Activated naive CD8-positive, alpha-beta T cell treated with anti-CD3 and anti-CD28 coated beads, Interleukin-2, amount 10 ng/mL, durations not matched to agents 7 days and 5 days (primary cell): ENCODE results near the gene TRIM67. TPM values are rescaled to one million over a fixed set of nuclear protein-coding genes. Genes with fewer than 3 reads are reported as not detected.

ENCODE experiments used
- ATAC-seq: fragments of 150-1000 bp; cut with Tn5 transposase; one replicate; pipeline ENCODE4 v1.10.0; 2021; ENCODE audit warnings: low read depth, moderate library complexity
- POLR2A ChIA-PET: fragments of 350-600 bp; sonication (Branson Sonifier 250); formaldehyde crosslinking; loops from one replicate; lab custom pipeline; 2021; ENCODE audit warnings: antibody characterized with exemption; lab: Charles Lee
- DNase-seq: peaks from one replicate; pipeline ENCODE4 v3.0.0; 2021
- H3K27ac Mint-ChIP-seq: one replicate; pipeline ENCODE4 v1.8.0; 2022; ENCODE audit warnings: mild to moderate bottlenecking, mixed read lengths
- H3K27me3 Mint-ChIP-seq: one replicate; pipeline ENCODE4 v1.8.0; 2022; ENCODE audit warnings: mild to moderate bottlenecking, moderate library complexity, mixed read lengths
- H3K36me3 Mint-ChIP-seq: one replicate; pipeline ENCODE4 v1.8.0; 2021; ENCODE audit warnings: mild to moderate bottlenecking, mixed read lengths
- H3K4me1 Mint-ChIP-seq: one replicate; pipeline ENCODE4 v1.8.0; 2021; ENCODE audit warnings: mixed read lengths
- H3K4me3 Mint-ChIP-seq: one replicate; pipeline ENCODE4 v1.8.0; 2022; ENCODE audit warnings: mild to moderate bottlenecking, moderate library complexity, mixed read lengths
- H3K9me3 Mint-ChIP-seq: one replicate; pipeline ENCODE4 v1.8.0; 2021; ENCODE audit warnings: mixed read lengths
- total RNA-seq, 2 experiments: library from RNA; stranded (reverse); gene quantifications; one replicate each; pipeline ENCODE4 v1.2.3, GENCODE V29; 2021

TRIM67 gene
- total RNA-seq, 2 experiments from 2014 or later: not detected

GRCh38 chr1:231231511-231231910 lies 69.7 kb downstream of the TRIM67 start:
- H3K27me3 Mint-ChIP-seq: no peaks in the 10 kb centered on the region
- POLR2A ChIA-PET: no interaction called here
- H3K36me3 Mint-ChIP-seq: peaks cover 33% of the 10 kb centered on the region
- DNase-seq: no peak
- H3K4me1 Mint-ChIP-seq: peaks cover 9% of the 10 kb centered on the region
- H3K9me3 Mint-ChIP-seq: no peaks in the 10 kb centered on the region
- ATAC-seq: no peak
- no peak overlapping the region for H3K4me3 Mint-ChIP-seq
- no peak overlapping the region for H3K27ac Mint-ChIP-seq

- Mint-ChIP-seq H3K9me3 (no peaks in the 10 kb centered on the region), H3K27me3 (no peaks in the 10 kb centered on the region), H3K36me3 (peaks cover 33% of the 10 kb centered on the region), H3K27ac (no peak overlapping the region), H3K4me1 (peaks cover 17% of the 10 kb centered on the region), H3K4me3 (no peak overlapping the region)
- POLR2A ChIA-PET: interaction anchor here (1.9 kb wide), 1 partner anchor 41 kb away, joined by 3 read pairs; no protein-coding TSS in a partner anchor
- no peak for DNase-seq
- no peak for ATAC-seq
Observed at GRCh38 chr1:231232870-231233734, 71.2 kb downstream of the TRIM67 start.

GRCh38 chr1:231233735-231234417 lies 72.0 kb downstream of the TRIM67 start:
- ATAC-seq: no peak
- no peaks in the 10 kb centered on the region for H3K27me3 Mint-ChIP-seq
- H3K27ac Mint-ChIP-seq: no peak overlapping the region
- H3K36me3 Mint-ChIP-seq: peaks cover 37% of the 10 kb centered on the region
- DNase-seq: no peak
- POLR2A ChIA-PET: interaction anchor here (1.9 kb wide), 1 partner anchor 40 kb away, joined by 3 read pairs; no protein-coding TSS in a partner anchor
- H3K4me3 Mint-ChIP-seq: no peak overlapping the region
- H3K9me3 Mint-ChIP-seq: no peaks in the 10 kb centered on the region
- H3K4me1 Mint-ChIP-seq: peaks cover 21% of the 10 kb centered on the region

GRCh38 chr1:231234506-231234905 lies 72.6 kb downstream of the TRIM67 start:
- no peaks in the 10 kb centered on the region for H3K27me3 Mint-ChIP-seq
- H3K4me1 Mint-ChIP-seq: peaks cover 26% of the 10 kb centered on the region
- peak overlapping the region; percentile 10 for H3K27ac Mint-ChIP-seq

GRCh38 chr1:231235526-231236207 lies 73.8 kb downstream of the TRIM67 start:
- peaks cover 38% of the 10 kb centered on the region for H3K36me3 Mint-ChIP-seq
- DNase-seq (no peak), ATAC-seq (no peak)
- no peak overlapping the region for H3K27ac Mint-ChIP-seq
- H3K4me3 Mint-ChIP-seq: no peak overlapping the region
- H3K27me3 Mint-ChIP-seq: no peaks in the 10 kb centered on the region
- POLR2A ChIA-PET: no interaction called here
- peaks cover 35% of the 10 kb centered on the region for H3K4me1 Mint-ChIP-seq
- no peaks in the 10 kb centered on the region for H3K9me3 Mint-ChIP-seq

More at GRCh38 chr1:231234506-231234905, 72.6 kb downstream of the TRIM67 start:
- no peak for ATAC-seq
- POLR2A ChIA-PET: interaction anchor here (1.9 kb wide), 1 partner anchor 40 kb away, joined by 3 read pairs; no protein-coding TSS in a partner anchor
- DNase-seq: no peak
- H3K4me3 Mint-ChIP-seq: no peak overlapping the region
- H3K36me3 Mint-ChIP-seq: peaks cover 36% of the 10 kb centered on the region
- H3K9me3 Mint-ChIP-seq: no peaks in the 10 kb centered on the region

- Mint-ChIP-seq H3K9me3 (no peaks in the 10 kb centered on the region), H3K36me3 (peaks cover 34% of the 10 kb centered on the region), H3K27ac (no peak overlapping the region), H3K27me3 (no peaks in the 10 kb centered on the region), H3K4me3 (no peak overlapping the region), H3K4me1 (peaks cover 35% of the 10 kb centered on the region)
- POLR2A ChIA-PET: no interaction called here
- ATAC-seq: no peak
- DNase-seq: no peak
Observed at GRCh38 chr1:231236208-231236591, 74.3 kb downstream of the TRIM67 start.

- no peaks in the 10 kb centered on the region for H3K9me3 Mint-ChIP-seq
- peaks cover 35% of the 10 kb centered on the region for H3K4me1 Mint-ChIP-seq
- POLR2A ChIA-PET: no interaction called here
- ATAC-seq (no peak), DNase-seq (no peak)
- H3K36me3 Mint-ChIP-seq: peaks cover 31% of the 10 kb centered on the region
- no peak overlapping the region for H3K27ac Mint-ChIP-seq
- no peaks in the 10 kb centered on the region for H3K27me3 Mint-ChIP-seq
- H3K4me3 Mint-ChIP-seq: no peak overlapping the region
Observed at GRCh38 chr1:231236938-231237337, 75.1 kb downstream of the TRIM67 start.

- Mint-ChIP-seq H3K27me3 (no peaks in the 10 kb centered on the region), H3K9me3 (no peaks in the 10 kb centered on the region), H3K27ac (no peak overlapping the region), H3K4me3 (no peak overlapping the region), H3K4me1 (peaks cover 46% of the 10 kb centered on the region), H3K36me3 (peaks cover 32% of the 10 kb centered on the region)
- DNase-seq: no peak
- no peak for ATAC-seq
- POLR2A ChIA-PET: no interaction called here
Observed at GRCh38 chr1:231238298-231238697, 76.4 kb downstream of the TRIM67 start.

GRCh38 chr1:231240531-231240882 lies 78.6 kb downstream of the TRIM67 start:
- H3K4me3 Mint-ChIP-seq: peak overlapping the region; percentile 98
- no peak for DNase-seq
- peaks cover 54% of the 10 kb centered on the region for H3K4me1 Mint-ChIP-seq
- H3K9me3 Mint-ChIP-seq: no peaks in the 10 kb centered on the region
- H3K27me3 Mint-ChIP-seq: no peaks in the 10 kb centered on the region
- POLR2A ChIA-PET: interaction anchor here (2.2 kb wide), 1 partner anchor 181 kb away, joined by 9 read pairs; the partner anchor contains the start of gene EGLN1
- peak overlapping the region; percentile 92 for H3K27ac Mint-ChIP-seq
- H3K36me3 Mint-ChIP-seq: peaks cover 42% of the 10 kb centered on the region
- no peak for ATAC-seq

GRCh38 chr1:231240883-231241735 lies 79.3 kb downstream of the TRIM67 start, which contains the start of gene GNPAT:
TSS of gene GNPAT (plus strand) at chr1:231241212. CDS start at chr1:231241379, 167 bp downstream.
- no peaks in the 10 kb centered on the region for H3K27me3 Mint-ChIP-seq
- ATAC-seq (peak; percentile 99), DNase-seq (peak; percentile 97)
- H3K4me3 Mint-ChIP-seq: peak within 1 kb of the TSS; percentile 98
- peaks cover 39% of the 10 kb centered on the region for H3K36me3 Mint-ChIP-seq
- POLR2A ChIA-PET: interaction anchor here (0.6 to 2.2 kb wide), 5 partner anchors 14 to 287 kb away, joined by 4 to 9 read pairs (median 5); partner anchors contain the start of genes EGLN1, SPRTN and TSNAX
- peak within 1 kb of the TSS; percentile 92 for H3K27ac Mint-ChIP-seq
- peaks cover 54% of the 10 kb centered on the region for H3K4me1 Mint-ChIP-seq
- H3K9me3 Mint-ChIP-seq: no peaks in the 10 kb centered on the region

- H3K4me1 Mint-ChIP-seq: peaks cover 52% of the 10 kb centered on the region
- DNase-seq (peak; percentile 33), ATAC-seq (no peak)
- POLR2A ChIA-PET: interaction anchor here (0.6 to 2.2 kb wide), 5 partner anchors 13 to 286 kb away, joined by 4 to 9 read pairs (median 5); partner anchors contain the start of genes EGLN1, SPRTN and TSNAX
- H3K27me3 Mint-ChIP-seq: no peaks in the 10 kb centered on the region
- peaks cover 35% of the 10 kb centered on the region for H3K36me3 Mint-ChIP-seq
- peak overlapping the region; percentile 98 for H3K4me3 Mint-ChIP-seq
- H3K27ac Mint-ChIP-seq: peak overlapping the region; percentile 92
- no peaks in the 10 kb centered on the region for H3K9me3 Mint-ChIP-seq
Observed at GRCh38 chr1:231241750-231242149, 79.9 kb downstream of the TRIM67 start.

GRCh38 chr1:231242516-231243198 lies 80.8 kb downstream of the TRIM67 start:
- DNase-seq (no peak), ATAC-seq (no peak)
- H3K9me3 Mint-ChIP-seq: no peaks in the 10 kb centered on the region
- peaks cover 47% of the 10 kb centered on the region for H3K4me1 Mint-ChIP-seq
- H3K27me3 Mint-ChIP-seq: no peaks in the 10 kb centered on the region
- peaks cover 32% of the 10 kb centered on the region for H3K36me3 Mint-ChIP-seq
- H3K4me3 Mint-ChIP-seq: peak overlapping the region; percentile 98
- H3K27ac Mint-ChIP-seq: peak overlapping the region; percentile 24
- POLR2A ChIA-PET: interaction anchor here (1.1 to 2.2 kb wide), 2 partner anchors 178 to 286 kb away, joined by 5 to 9 read pairs; partner anchors contain the start of genes EGLN1 and TSNAX
